GM04503 (cell line): Measurements from ENCODE around the gene TMEM9.

Experiments used
- DNase-seq: peaks from one replicate; pipeline ENCODE4 v3.0.0-alpha.2; 2012; ENCODE audit warnings: low read depth

TMEM9 gene

GRCh38 chr1:201154389-201155165 is at the start of gene TMEM9:
Gene TMEM9 (minus strand): TSS chr1:201154474. CDS start chr1:201153923, 551 bp downstream.
- peak; percentile 51 for DNase-seq

- DNase-seq, result no peak
These were observed 44.3 kb upstream of the TMEM9 start for GRCh38 chr1:201198598-201198997.

- DNase-seq, result no peak
These were observed 39.8 kb upstream of the TMEM9 start for GRCh38 chr1:201194046-201194445.

- no peak for DNase-seq
These were observed 38.1 kb upstream of the TMEM9 start for GRCh38 chr1:201192261-201192788.

- peak; percentile 61 for DNase-seq
These were observed 37.5 kb upstream of the TMEM9 start for GRCh38 chr1:201191653-201192260.

GRCh38 chr1:201190624-201191051 is 36.4 kb upstream of the TMEM9 start, which contains the start of gene IGFN1:
Gene IGFN1 (plus strand): TSS chr1:201190824. CDS start chr1:201193294, 2,470 bp downstream.
- DNase-seq, result no peak

- no peak for DNase-seq
These were observed 35.7 kb upstream of the TMEM9 start for GRCh38 chr1:201190005-201190404.

GRCh38 chr1:201189085-201189484 is 34.8 kb upstream of the TMEM9 start:
- no peak for DNase-seq

GRCh38 chr1:201186192-201186591 is 31.9 kb upstream of the TMEM9 start:
- no peak for DNase-seq

GRCh38 chr1:201185527-201186128 is 31.4 kb upstream of the TMEM9 start:
- DNase-seq, result no peak

- no peak for DNase-seq
These were observed 30.8 kb upstream of the TMEM9 start for GRCh38 chr1:201185123-201185453.

GRCh38 chr1:201184307-201185122 is 30.2 kb upstream of the TMEM9 start:
- peak; percentile 65 for DNase-seq

- DNase-seq, result no peak
These were observed 29.5 kb upstream of the TMEM9 start for GRCh38 chr1:201183753-201184152.

- DNase-seq, result no peak
These were observed 28.9 kb upstream of the TMEM9 start for GRCh38 chr1:201183209-201183608.

GRCh38 chr1:201181726-201182125 is 27.5 kb upstream of the TMEM9 start:
- no peak for DNase-seq

- no peak for DNase-seq
These were observed 27.0 kb upstream of the TMEM9 start for GRCh38 chr1:201181323-201181722.

- no peak for DNase-seq
These were observed 26.6 kb upstream of the TMEM9 start for GRCh38 chr1:201180901-201181300.

- no peak for DNase-seq
These were observed 25.9 kb upstream of the TMEM9 start for GRCh38 chr1:201180141-201180540.

- no peak for DNase-seq
These were observed 24.4 kb upstream of the TMEM9 start for GRCh38 chr1:201178718-201179117.

- DNase-seq, result no peak
These were observed 22.7 kb upstream of the TMEM9 start for GRCh38 chr1:201176940-201177339.

- no peak for DNase-seq
These were observed 21.7 kb upstream of the TMEM9 start for GRCh38 chr1:201175820-201176500.

- no peak for DNase-seq
These were observed 19.5 kb upstream of the TMEM9 start for GRCh38 chr1:201173736-201174135.
